Activated CD4-positive, alpha-beta T cell treated with anti-CD3 and anti-CD28 coated beads, Interleukin-2, amount 50 U/mL, for 16 hours (primary cell): ENCODE data around the gene C1orf115.
"Not testable (repeated sequence)": the region's sequence is repeated elsewhere in the genome, so short reads cannot be mapped to it uniquely, and the experiment has no call there.

ENCODE experiments used
- DNase-seq: peaks from one replicate; pipeline ENCODE4 v3.0.0-alpha.2; 2020

C1orf115 gene

DNA sequence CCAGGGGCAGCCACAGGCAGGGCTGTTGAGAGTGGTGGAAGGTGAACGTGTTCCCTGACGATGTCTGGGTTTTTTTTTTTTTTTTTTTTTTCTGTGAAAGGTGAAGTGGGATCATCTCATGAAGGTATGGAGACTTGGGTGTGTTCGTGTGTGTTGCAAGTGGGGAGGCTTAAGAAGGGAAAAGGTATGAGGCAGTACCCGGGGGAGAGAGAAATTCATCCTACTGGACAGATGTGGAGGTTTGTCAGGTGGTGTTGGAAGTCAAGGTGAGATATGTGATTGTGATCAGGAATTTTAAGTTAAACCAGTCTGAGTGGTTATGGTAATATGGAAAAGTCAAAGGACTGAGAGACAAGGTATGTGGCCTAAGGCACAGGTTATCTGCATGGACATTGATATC, 5.3 kb downstream of the C1orf115 start:
- no peak for DNase-seq

DNA sequence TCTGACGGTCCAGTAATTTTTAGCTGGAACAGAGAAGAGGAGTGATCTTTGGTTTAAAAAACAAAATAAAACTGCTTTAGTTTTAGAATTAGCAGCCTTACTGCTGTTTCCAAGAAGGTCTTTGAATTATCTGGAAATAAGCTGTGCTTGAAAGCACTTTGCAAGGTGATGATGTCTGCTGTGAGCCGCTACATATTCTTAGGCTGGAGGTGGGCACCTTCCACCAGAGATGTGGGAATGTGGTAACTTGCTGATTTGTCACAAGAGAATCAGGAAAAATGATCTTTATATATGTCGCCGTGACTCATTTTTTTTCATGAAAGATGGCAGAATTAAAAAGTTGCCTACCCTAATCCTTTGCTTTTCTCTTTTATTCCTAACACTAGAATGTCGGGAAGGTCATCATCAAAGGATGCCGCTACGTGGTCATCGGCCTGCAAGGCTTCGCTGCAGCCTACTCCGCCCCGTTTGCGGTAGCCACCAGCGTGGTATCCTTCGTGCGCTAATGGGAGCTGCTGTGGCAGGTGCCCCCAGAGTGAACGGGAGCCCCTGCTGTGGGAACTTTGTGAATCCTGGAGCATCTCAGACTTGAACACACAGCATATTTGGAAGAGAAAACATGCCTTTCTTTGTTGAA, 6.2 kb downstream of the C1orf115 start:
- DNase-seq = no peak

DNA sequence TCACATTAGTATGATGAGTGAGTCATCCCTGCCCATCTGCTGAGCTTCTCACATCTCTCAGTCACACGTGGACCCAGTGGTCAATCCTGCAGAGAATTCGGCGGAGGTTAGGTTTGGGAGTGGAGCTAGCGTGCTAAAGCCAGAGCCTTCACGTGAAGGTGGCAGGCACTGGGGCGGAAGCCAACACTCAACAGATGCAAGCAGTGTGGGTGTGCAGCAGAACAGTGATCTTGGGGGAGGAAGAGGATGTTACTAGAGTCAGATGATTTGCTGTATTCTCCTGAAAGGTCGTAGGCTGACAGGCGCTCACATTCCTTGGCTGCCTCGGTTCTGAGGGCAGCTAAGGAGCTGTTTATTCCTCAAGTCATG, 6.7 kb downstream of the C1orf115 start:
- no peak for DNase-seq

DNA sequence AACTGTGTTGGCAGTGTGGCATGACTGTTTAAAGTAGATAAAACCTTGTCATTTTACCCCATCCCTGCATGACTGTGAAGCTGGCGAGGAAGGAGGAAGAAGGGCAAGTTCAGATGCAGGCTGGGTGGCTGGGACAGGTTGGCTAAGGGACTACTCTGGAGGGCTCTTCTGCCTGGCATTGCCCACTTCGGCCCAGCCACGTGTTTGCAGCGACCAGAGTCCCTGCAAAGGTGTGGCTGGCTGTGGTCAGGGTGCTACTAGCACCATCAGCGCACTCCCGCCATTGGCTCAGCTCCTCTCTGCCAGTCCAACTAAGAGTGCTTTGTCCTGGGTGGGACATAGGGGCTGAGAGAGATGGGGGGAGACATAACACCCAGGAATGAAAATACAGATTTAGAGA, 7.2 kb downstream of the C1orf115 start:
- DNase-seq = no peak

DNA sequence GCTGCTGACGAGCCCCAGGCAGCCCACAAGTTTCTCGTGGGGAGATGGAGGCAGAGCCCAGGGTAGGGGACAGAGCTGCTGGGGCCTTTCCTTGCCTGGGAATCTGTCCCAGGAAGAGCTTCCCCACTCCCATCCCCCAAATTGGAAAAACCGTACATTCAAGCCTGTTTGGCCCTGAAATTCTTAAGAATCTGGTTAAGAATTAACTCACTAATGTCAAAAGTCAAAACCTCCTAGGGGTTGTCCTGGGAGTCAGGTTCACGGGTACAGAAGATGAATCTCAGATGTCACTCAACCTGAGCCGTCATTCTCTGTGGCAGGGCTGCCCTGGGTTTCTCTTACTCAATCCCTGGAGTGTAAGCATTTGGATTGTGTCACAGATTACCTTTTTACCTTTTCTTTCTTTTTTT, 8.4 kb downstream of the C1orf115 start:
- DNase-seq = no peak

DNA sequence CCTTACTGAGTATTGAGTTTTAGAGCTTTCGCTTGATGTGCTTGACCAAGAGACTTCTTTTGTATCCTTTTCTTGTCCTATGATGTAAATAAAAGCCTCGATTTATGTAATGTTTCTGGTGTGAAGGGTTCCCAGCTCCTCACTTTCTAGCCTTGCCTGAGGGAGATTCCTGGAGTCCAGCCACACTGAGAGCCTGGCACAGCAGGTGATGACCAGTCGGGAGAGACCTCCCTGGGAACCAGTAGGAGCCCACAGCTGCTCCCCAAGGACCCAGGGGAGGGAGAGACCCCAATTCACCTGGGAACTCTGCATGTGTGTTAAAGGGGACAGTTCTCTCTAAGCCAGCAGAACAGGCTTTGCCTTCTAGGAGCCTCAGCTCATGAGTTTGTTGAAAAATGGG, 8.9 kb downstream of the C1orf115 start:
- DNase-seq = no peak

DNA sequence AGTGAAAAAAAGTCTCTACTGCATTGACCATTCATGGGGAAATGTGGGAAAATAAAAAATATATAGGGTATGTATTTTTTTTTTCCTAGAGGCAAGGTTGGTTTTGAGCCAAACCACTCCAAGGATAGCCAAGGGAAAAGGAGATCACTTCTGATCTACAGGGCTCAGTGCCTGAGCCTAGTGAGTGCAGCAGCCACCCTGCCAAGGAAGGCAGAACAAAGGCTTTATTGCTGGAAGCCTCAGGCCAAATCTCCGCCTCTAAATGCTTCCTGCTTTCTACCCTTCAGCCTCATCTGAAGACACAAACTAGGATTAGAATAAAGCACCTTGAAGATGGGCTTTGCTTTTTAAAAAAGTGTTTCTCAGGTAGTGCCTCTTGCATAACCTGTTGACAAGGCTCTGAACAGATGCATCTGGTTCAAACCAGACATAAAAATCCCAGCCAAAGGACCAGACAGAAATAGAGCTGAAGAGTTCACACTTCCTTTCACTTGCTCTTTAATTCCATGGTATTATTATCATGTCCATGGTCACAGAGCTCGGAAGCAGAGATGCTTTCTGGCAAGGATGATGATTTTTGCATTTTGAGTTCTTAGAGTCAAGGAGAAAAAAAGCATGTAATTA, 10.5 kb downstream of the C1orf115 start:
- DNase-seq = no peak

DNA sequence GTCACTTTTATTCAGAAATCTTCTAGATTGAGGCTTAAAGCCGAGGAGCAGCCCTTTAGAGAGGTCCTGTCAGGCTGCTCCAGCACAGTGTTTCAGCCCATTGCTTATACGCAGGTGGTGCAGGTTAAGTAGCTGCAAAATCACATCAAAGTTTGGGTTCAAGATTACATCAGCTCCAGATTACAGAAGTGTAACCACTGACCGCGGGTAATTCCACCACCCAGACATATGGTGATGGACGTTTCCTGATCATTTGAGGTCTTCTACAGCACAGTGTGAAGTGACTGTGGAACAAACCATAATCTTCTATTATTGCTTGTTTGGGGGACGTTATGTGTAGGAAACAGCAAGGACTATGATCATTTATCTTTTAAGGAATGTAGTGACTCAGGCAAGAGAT, 11.8 kb downstream of the C1orf115 start:
- no peak for DNase-seq

DNA sequence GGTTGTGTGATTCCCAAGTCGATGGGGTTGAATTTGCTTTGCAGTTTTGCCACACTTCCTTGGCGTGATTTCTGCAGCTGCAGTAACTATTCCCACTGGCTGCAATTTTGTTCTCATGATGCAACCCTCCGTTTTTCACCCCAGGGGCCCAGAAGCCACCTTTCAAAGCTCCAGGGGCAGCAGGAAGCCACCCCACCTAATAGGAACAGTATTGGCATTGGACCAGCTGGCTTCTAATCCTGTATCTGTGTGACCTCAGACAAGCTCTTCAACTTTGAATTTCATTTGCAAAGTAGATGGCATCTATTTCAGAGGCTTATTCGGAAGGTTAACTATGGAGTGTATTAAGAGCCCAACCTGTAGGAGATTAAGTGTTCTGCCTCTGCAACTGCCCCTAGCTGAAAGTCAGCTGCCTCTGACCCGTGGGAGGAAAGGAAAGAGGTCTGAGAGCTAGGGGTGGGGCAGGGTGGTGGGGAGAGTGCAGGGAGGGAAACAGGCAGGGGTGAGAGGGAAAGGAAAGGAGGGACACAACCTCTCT, 12.6 kb downstream of the C1orf115 start:
- no peak for DNase-seq

DNA sequence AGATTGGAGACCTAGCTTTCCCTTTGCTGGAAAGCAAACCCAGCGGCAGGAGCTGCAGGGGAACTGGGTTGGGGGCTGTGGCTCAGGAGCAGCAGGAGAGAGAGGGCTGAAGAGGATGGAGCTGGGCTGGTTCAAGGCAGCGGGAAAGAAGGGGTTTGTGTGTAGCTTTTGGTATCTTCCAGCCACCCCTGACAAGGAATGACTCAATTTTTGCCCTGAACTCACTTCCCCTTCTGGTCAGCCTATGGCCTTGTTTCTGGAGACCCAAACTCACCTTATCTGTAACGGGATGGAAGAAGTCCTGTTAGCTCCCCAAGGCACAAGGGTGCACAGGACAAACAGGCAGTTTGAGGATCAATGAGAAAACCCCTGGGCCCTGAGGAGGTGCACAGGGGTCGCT, 13.1 kb downstream of the C1orf115 start:
- DNase-seq = no peak

DNA sequence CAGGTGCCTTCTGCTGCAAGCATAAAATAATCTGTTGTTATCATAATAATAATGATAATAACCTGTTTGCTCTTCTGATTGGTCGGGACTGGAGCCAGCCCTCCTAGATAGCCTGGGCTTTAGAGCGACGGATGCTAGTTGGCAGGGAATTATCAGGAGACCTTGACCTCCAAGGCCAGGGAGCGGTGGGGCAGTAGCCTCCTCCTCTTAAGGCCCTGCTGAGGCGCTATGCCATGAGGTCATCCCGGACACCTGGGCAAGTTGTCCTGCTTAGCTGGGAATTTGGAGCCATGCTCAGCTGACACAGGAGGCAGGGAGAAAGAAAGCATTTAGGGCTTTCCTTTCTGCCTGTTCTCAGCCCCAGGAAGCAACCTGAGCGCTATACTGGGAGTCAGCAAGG, 15.6 kb downstream of the C1orf115 start:
- DNase-seq = no peak

DNA sequence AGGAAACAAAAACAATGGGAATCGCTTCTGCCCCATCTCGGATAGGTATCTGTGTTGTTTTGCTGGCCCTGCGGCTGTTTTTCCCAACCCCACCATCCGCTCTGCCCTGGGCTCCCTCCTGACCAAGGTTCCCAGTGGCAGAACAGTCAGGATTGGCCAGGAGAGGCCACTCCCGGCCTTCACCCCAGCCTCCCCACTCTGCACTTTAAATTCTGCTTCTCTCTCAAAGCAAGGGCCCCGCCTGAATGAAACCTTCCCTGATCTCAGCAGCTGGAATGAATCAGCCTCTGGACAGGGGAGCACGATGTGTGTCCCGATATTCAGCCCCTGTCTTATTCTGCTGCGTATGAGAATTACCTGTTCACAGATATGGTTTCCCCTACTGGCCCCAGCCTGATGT, 16.3 kb downstream of the C1orf115 start:
- no peak for DNase-seq

DNA sequence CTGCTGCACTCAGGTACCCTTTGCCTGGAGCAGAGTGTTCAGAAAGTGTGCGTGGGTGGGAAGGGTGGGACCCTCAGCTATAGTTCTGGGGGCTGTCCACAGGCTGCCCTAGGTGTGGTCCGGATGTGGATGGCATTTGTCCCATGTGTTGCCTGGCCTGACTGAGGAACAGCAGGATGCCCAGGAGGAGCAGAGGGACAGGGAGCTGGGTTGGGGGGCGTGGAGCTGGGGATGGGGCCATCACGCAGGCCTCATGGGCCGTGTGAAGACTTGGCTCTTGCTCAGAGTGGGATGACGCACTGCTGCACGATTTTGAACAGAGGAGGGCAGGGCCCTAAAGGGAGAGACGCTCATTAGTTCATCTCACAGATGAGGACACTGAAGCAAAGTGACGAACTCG, 17.0 kb downstream of the C1orf115 start:
- DNase-seq = no peak

DNA sequence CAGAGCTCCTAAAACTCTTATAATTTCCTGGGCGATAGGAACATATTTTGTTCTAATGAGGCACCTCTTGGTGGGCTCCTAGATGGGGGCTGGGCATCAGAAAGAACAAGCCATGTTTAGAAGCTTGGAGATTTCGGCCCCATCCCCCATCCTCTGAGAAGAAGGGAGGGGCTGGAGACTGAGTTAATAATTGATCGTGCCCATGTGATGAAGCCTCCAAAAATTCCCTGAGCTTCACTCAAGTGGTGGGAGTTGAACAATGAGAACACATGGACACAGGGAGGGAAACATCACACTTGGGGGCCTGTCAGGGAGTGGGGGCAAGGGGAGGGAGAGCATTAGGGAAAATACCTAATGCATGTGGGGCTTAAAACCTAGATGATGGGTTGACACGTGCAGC, 18.1 kb downstream of the C1orf115 start:
- no peak for DNase-seq

DNA sequence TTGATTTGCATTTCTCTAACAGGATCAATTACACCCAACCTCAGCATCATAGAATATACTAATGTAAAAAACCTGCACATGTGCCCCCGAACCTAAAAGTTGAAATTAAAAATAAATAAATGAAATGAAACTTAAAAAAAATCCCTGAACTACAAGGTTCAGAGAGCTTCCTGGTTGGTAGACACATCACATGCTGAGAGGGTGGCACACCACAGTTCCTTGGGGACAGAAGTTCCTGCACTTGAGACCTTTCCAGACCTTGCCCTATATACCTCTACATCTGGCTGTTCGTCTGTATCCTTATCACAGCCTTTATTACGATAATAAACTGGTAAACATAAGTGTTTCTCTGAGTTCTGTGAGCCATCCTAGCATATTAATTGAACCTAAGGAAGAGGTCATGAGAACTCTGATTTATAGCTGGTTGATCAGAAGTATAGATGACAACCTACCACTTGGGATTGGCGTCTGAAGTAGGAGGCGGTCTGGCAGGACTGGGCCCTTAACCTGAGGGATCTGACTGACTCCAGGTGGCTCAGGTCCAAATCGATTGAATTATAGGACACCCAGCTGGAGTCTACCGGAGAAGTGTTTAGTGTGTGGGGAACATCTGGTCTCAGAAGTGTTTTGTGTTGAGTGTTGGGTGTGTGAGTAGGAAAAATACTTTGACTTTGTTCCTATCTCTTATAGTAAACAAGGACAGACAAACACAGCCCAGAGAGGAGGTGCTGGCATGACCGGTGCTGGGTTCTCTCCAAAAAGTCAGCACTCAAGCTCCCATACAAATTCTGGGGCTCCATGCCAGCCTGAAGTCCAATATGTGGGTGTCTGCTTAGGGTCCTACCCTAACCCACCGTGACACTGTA, 19.0 kb downstream of the C1orf115 start:
- no peak for DNase-seq

DNA sequence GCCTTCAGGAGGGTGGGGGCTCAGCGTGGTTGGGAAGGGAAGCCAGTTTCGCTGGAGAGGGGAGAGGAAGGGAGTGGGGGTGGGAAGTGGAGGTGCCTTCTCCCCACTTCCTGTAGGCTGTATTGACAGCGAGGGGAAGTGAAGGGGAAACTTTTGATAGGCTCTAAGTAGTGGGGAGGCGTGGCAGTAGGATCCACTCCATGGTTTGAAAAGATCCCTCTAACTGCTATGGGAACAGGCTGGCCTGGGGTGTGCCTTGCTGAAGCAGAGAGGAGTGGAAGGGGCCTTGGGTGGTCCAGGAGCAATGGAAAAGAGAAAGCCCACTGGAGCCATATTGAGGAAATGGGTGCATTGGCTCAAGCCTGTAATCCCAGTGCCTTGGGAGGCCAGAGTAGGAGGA, 20.2 kb downstream of the C1orf115 start:
- DNase-seq = no peak

DNA sequence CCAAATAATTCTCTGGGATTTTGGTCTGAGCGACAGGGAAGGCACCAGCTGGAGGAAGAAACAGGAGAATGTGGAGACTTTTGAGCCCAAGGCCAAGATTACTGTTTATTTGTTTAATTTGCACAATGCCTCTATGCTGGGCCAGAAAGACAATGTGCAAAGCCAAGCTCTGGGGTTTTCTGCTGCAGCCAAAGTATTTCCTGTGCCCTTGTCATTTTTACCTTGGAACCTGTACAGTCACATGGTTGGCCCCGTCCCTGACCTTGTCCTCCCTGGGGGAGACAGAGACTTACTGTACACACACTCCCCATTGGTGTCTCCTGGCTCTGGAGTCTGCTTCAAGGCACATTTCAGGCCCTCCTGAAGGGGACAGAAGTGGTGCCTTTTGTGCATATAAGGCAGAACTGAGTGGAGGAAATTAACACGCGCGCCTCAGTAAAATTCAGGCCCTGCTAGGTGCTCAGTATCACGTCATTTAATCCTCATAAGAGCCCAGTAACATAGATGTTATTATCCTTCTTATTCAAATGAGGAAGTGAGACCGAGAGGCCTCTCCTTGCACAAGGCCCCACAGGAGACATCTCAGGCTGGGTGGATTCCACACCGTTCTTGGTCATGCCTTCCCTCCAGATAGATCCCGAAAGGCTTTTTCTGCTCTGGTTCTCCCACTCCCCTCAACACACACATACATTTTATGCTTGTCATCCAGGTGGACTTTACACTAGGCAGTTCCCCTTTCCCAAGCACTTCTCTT, 21.1 kb downstream of the C1orf115 start:
- DNase-seq = no peak

DNA sequence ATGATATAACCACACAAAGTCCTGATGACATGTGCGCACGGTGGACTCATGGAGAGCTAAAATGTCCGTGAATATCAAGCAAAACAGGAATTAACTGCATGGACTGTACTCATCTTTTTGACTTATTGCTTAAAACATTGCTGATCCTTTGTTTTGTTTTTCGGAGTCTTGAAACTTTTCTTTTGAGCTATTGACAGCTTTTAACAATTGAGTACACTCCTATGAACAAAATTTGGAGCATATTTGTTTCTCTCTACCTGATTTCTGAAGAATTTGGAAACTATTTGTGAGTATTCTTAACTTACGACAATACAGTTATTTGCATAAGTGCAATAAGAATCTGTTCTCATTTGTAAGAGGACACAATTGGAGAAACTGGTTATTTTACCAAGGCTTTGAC, 25.8 kb downstream of the C1orf115 start:
- DNase-seq = not testable (repeated sequence)

DNA sequence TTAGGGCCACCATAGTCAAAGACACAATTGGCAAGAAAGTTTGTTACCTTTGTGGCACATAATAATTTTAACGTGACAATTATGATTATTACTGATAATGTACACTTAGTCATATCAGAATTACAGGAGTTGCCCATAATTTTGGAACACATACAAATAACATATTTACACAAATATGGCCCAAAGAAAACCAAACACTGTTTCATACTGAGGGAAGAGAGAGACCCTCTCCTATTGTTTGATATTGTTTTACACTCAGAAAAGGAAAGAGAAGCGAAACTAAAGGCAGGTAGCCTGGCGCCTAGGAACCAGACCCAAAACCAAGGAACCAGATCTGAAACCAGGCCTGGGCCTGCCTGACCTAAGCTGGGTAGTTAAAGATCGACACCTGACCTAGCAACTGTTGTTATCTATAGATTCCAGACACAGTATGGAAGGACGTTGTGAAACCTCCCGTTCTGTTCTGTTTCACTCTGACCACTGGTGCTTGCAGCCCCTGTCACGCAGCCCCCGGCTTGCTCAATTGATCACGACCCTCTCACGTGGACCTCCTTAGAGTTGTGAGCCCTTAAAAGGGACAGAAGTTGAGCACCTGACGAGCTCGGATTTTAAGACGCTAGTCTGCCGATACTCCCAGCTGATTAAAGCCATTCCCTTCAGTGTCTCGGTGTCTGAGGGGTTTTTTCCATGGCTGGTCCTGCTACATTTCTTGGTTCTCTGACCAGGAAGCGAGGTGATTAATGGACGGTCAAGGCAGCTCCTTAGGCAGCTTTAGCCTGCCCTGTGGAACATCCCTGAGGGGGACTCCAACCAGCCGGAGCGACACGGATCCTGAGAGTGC, 27.9 kb downstream of the C1orf115 start:
- DNase-seq = no peak

DNA sequence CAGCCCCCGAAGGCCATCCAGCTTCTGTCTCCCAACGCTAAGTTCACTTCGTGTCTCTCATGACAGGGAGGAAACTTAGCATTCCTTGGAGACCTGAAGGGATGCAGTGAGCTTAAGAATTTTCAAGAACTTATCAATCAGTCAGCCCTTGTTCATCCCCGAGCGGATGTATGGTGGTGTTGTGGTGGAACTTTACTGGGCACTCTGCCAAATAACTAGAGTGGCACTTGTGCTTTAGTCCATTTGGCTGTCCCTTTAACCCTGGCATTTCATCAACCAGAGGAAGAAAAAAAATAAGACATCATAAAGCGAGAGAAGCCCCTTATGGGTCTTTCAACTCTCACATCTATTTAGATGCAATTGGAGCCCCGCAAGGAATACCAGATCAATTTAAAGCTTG, 31.1 kb downstream of the C1orf115 start:
- DNase-seq = not testable (repeated sequence)

DNA sequence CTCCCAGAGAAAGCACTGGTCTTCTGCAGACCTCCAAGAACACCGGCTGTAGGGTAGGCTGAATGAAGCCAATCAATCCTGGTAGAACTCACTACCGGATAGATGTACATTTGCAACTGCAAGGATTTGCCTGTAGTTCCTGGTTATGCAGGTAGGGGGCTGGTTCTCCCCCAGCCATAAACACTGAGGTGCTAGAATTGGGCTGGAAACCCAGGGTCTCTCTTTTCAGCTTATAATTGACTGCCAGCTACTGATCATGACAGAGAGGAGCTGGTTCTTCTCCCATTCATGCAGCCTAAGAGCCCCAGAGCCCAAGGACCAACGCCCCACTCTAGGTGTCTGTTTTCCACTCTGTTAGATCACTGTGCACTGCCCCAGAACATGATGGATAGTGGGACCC, 36.5 kb downstream of the C1orf115 start:
- DNase-seq = no peak

DNA sequence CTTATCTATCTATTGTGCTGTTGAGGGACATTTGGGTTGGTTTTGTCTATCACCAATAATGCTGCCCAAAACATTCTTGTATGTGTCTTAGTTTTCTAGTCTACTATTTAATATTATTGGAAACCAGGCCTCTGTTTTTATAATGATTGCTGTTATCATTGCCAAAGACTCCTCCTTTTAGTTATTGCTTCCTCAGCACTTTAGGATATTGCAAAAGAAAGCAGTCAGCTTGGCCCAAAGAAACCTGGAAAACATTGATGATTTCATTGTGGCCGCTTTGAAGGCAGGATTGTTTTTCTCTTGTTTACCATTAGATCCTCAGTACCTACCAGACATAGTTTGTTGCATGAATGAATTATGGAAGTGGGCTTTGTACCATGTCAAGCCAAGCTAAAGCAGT, 37.4 kb downstream of the C1orf115 start:
- DNase-seq = no peak
